AG04450 (cell line): ENCODE data around the gene MMP8. TPM values are rescaled to one million over a fixed set of nuclear protein-coding genes. Genes with fewer than 3 reads are reported as not detected.

Source experiments
- CTCF ChIA-PET: fragments of 300-600, 350-600 bp; formaldehyde crosslinking; extraction: SDS; loops from one replicate; lab custom pipeline; 2022; ENCODE audit warnings: antibody characterized with exemption, inconsistent platforms; lab: Charles Lee
- POLR2A ChIA-PET: fragments of 350-600 bp; formaldehyde crosslinking; extraction: SDS; loops from one replicate; lab custom pipeline; 2021; ENCODE audit warnings: antibody characterized with exemption, inconsistent platforms; lab: Yijun Ruan, JAX
- DNase-seq: peaks from one replicate; pipeline ENCODE4 v3.0.0-alpha.2; 2011; ENCODE audit warnings: low read depth, low spot score
- H3K27ac ChIP-seq: one replicate; pipeline ENCODE4 v1.5.1; 2012; ENCODE audit warnings: low read depth, low read length, control low read depth
- H3K27me3 ChIP-seq: one replicate; pipeline ENCODE4 v1.6.0; 2012; ENCODE audit warnings: low read length; ENCODE audit not compliant: control insufficient read depth, insufficient read depth
- H3K4me3 ChIP-seq: 2 replicates; pipeline ENCODE4 v1.5.1; 2011; ENCODE audit warnings: mild to moderate bottlenecking, low read depth, low read length, control low read depth
- H3K9me3 ChIP-seq: 2 replicates; pipeline ENCODE4 v1.5.1; 2012; ENCODE audit warnings: low read length; ENCODE audit not compliant: control insufficient read depth, insufficient read depth
- polyA plus RNA-seq: library from polyadenylated mRNA; depleted of rRNA; stranded (reverse); fragments of >200 nt; gene quantifications from 2 replicates; pipeline ENCODE4 v1.2.3, GENCODE V29; 2011
- TF ChIP-seq, protein P1 (sequence below): IDR thresholded peaks from 2 replicates; pipeline ENCODE4 v1.5.1; 2011; ENCODE audit warnings: low read depth, low read length, control low read depth, inconsistent platforms

The MMP8 gene
- polyA plus RNA-seq, 1 experiment: 0.04 TPM

DNA sequence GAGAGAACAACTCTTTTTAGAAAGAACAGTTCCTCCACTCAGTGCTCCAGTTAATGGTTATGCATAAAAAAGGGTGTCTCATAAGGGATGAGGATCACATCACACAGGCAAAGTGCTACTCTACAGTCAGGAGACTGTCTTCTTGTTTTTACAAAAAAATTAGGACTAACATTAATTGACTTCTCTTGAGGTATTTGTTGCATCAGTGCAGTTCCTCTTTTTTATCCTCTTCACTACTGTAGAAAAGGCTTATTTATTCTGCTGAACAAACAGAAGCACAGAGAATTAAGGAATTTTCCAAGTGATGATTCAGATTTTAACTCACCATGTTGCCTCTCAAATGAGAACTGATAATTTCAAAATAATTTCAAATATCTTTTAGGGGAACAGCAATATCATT is 1.9 kb downstream of the MMP8 start:
- CTCF ChIA-PET: no interaction called here
- Histone ChIP-seq H3K27ac (no peak overlapping the region), H3K9me3 (peaks cover 2% of the 10 kb centered on the region; the same call in 1 of the 2 replicates), H3K27me3 (no peaks in the 10 kb centered on the region), H3K4me3 (no peak overlapping the region)
- POLR2A ChIA-PET: no interaction called here
- DNase-seq: no peak
- TF ChIP-seq, protein P1, sequence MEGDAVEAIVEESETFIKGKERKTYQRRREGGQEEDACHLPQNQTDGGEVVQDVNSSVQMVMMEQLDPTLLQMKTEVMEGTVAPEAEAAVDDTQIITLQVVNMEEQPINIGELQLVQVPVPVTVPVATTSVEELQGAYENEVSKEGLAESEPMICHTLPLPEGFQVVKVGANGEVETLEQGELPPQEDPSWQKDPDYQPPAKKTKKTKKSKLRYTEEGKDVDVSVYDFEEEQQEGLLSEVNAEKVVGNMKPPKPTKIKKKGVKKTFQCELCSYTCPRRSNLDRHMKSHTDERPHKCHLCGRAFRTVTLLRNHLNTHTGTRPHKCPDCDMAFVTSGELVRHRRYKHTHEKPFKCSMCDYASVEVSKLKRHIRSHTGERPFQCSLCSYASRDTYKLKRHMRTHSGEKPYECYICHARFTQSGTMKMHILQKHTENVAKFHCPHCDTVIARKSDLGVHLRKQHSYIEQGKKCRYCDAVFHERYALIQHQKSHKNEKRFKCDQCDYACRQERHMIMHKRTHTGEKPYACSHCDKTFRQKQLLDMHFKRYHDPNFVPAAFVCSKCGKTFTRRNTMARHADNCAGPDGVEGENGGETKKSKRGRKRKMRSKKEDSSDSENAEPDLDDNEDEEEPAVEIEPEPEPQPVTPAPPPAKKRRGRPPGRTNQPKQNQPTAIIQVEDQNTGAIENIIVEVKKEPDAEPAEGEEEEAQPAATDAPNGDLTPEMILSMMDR: no peak

DNA sequence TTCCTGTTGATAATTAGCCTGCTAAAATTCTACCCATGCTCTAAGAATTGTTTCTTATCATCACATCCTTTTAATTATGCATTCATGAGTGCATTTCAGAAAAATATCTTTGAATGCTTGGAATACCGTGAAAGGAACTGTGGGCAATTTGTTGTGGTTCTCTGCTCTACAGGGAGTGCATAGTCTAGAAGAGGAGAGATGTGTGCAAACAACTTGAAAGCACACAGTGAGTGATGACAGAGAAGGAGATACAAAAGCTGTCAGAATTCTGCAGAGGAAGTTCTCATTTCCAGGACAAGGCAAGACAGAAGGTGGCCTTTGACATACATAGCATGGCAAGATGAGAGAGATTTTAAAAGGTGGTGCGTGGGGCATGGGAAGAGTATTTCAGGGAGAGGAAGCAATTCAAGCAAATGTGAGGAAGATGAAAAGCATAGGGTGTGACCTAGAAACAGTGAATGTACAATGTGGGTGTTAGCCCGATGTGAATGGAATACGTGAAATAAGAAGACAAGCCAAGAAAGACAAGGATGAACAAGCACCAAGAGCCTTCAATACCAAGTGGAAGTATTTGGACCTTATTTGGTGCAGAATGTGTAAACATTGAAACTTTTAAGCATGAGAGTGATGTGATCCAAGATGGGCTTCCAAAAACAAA is 5.0 kb downstream of the MMP8 start:
- CTCF ChIA-PET: no interaction called here
- no peak overlapping the region for H3K27ac ChIP-seq
- peaks cover 2% of the 10 kb centered on the region for H3K27me3 ChIP-seq
- H3K9me3 ChIP-seq: peaks cover 2% of the 10 kb centered on the region; the same call in 1 of the 2 replicates
- TF ChIP-seq, protein P1: no peak
- no peak for DNase-seq
- H3K4me3 ChIP-seq: no peak overlapping the region
- POLR2A ChIA-PET: no interaction called here

DNA sequence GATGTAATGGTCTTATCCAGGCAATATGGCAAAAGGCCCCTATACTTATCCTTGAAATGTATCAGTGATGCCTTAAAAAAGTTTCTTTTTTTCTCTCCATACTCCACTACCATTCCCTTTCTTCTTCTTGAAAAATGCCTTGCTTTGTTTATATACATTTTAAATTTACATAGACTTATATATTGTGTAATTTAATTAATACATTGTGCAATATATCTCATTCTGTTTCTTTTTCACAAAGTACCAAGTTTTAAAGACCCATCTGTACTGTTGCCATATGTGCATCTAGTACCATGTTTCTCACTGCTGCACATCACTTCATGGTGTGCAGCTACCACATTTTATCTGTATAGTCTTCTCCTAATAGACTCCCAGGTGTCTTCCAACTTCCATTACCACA is 7.5 kb downstream of the MMP8 start:
- H3K27ac ChIP-seq: no peak overlapping the region
- H3K27me3 ChIP-seq: peaks cover 2% of the 10 kb centered on the region
- TF ChIP-seq, protein P1: no peak
- H3K9me3 ChIP-seq: no peaks in the 10 kb centered on the region
- no peak for DNase-seq
- ChIA-PET POLR2A (no interaction called here), CTCF (no interaction called here)
- H3K4me3 ChIP-seq: no peak overlapping the region

DNA sequence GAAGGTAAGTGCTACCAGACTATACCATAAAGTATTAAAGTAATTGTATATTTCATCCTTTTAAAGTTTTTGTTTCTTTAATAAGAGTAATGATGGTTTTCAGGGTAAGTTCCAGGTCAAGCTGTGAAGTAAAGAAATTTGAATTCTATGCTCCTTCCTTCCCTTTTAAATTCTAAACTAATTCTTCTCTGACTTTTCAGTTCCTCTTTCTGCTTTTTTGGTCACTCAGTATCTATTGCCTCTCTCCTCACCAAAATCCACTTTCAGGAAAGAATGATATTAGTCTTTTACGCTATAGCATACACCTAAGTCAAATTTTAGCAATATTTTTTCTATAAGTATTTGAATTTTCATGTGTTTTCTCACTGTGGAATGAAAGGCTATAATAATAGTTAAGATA is 8.2 kb downstream of the MMP8 start:
- TF ChIP-seq, protein P1: no peak
- no peak overlapping the region for H3K4me3 ChIP-seq
- H3K27ac ChIP-seq: no peak overlapping the region
- ChIA-PET CTCF (no interaction called here), POLR2A (no interaction called here)
- DNase-seq: no peak
- H3K9me3 ChIP-seq: no peaks in the 10 kb centered on the region
- peaks cover 2% of the 10 kb centered on the region for H3K27me3 ChIP-seq

DNA sequence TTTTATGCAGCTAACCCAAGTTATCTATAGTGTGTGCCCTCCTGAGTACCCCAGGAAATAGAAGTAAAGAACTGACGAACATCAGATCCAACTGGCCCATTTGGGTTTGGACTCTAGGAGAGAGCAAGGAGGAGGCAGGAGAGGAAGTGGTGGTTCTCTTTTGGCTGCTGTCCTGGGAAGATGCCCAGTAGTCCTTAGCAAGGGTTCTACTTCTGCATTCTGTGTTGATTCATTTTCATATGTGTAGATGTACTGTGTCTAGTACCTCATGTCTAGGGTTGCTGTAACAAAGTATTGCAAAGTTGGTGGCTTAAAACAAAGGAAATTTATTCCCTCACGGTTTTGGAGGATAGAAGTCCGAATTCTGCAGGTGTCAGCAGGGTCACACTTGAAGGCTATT is 12.6 kb downstream of the MMP8 start:
- TF ChIP-seq, protein P1: no peak
- POLR2A ChIA-PET: no interaction called here
- no peak overlapping the region for H3K4me3 ChIP-seq
- DNase-seq: no peak
- peaks cover 2% of the 10 kb centered on the region for H3K27me3 ChIP-seq
- no peak overlapping the region for H3K27ac ChIP-seq
- CTCF ChIA-PET: no interaction called here
- H3K9me3 ChIP-seq: no peaks in the 10 kb centered on the region
